Measurements from ENCODE around the gene CCDC157. TPM values are rescaled to one million over a fixed set of nuclear protein-coding genes. Genes with fewer than 3 reads are reported as not detected.

Gene CCDC157
- total and polyA plus RNA-seq, 9 of the 15 experiments (the other 6 are each of a cell fraction or from before 2014, with no cell fraction given) = 0.04 to 1.3 (median 0.68) TPM

DNA sequence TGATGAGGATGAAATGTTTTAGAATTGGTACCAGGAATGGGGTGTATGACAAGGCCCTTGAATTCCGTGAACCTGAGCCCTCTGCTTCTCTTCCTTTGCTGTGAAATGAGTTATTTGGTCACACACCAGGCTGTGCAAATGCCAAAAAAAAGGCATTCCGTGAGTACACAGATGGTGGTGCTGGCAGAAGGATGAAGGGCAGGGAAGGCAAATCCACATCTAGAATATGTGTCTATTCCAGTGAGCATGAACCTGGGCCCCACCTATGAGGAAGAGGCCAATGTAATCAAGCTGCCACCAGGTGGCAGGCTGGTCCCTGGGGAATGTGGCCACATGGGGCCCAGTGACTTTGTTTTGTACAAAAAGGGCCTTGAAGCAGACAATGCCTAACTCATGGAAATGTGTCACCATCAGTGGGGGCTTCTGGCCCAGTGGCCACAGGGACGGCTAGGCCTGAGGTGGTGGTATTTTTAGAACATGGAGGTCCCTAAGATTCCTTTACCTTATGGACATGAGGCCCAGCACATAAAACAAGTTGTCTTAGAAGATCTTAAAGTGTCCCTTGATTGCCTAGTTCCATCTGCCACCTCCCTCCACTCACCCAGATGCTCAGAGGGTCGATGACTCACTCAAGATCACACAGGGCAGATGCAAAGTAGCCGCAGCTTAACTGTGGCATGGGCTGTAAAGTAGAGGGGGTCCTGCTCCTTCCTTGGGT lies 34.3 kb downstream of the CCDC157 start (continued):
- TF ChIP-seq, protein P1, sequence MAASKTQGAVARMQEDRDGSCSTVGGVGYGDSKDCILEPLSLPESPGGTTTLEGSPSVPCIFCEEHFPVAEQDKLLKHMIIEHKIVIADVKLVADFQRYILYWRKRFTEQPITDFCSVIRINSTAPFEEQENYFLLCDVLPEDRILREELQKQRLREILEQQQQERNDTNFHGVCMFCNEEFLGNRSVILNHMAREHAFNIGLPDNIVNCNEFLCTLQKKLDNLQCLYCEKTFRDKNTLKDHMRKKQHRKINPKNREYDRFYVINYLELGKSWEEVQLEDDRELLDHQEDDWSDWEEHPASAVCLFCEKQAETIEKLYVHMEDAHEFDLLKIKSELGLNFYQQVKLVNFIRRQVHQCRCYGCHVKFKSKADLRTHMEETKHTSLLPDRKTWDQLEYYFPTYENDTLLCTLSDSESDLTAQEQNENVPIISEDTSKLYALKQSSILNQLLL (CRISPR knock-in tag; IDR thresholded peaks at IDR 0.05; ENCODE audit: borderline replicate concordance) = no peak
- TF ChIP-seq ELF1 (tag; IDR thresholded peaks at IDR 0.05) (no peak), YY1 (IDR thresholded peaks at IDR 0.05; ENCODE audit: borderline replicate concordance in 1 of 3, control insufficient read depth in 1 of 3, extremely low read depth in 1 of 3, insufficient read depth in 3 of 3, insufficient read length in 1 of 3, insufficient replicate concordance in 2 of 3, low read depth in 1 of 3, low read length in 2 of 3) (peak in 1 of 3 experiments; percentile 14), CC2D1A (IDR thresholded peaks at IDR 0.05) (peak; percentile 65; the same call in 1 of the 2 replicates), ZBTB33 (CRISPR knock-in tag; IDR thresholded peaks at IDR 0.05) (peak; percentile 27; the same call in 1 of the 2 replicates), MBD1 (CRISPR knock-in tag; IDR thresholded peaks at IDR 0.05) (no peak), ZNF436 (CRISPR knock-in tag; IDR thresholded peaks at IDR 0.05) (no peak), FOSL1 (tag; conservative IDR thresholded peaks at IDR 0.05) (peak; percentile 72), PCBP1 (IDR thresholded peaks at IDR 0.05; ENCODE audit: low read depth, low read length, poor library complexity, severe bottlenecking) (no peak), MTA3 (IDR thresholded peaks at IDR 0.05; ENCODE audit: borderline replicate concordance) (0 out of 2 replicates have a peak, but pooled peaks have one; percentile 28), GABPB2 (CRISPR knock-in tag; conservative IDR thresholded peaks at IDR 0.05) (no peak)
- TF ChIP-seq, protein P2, sequence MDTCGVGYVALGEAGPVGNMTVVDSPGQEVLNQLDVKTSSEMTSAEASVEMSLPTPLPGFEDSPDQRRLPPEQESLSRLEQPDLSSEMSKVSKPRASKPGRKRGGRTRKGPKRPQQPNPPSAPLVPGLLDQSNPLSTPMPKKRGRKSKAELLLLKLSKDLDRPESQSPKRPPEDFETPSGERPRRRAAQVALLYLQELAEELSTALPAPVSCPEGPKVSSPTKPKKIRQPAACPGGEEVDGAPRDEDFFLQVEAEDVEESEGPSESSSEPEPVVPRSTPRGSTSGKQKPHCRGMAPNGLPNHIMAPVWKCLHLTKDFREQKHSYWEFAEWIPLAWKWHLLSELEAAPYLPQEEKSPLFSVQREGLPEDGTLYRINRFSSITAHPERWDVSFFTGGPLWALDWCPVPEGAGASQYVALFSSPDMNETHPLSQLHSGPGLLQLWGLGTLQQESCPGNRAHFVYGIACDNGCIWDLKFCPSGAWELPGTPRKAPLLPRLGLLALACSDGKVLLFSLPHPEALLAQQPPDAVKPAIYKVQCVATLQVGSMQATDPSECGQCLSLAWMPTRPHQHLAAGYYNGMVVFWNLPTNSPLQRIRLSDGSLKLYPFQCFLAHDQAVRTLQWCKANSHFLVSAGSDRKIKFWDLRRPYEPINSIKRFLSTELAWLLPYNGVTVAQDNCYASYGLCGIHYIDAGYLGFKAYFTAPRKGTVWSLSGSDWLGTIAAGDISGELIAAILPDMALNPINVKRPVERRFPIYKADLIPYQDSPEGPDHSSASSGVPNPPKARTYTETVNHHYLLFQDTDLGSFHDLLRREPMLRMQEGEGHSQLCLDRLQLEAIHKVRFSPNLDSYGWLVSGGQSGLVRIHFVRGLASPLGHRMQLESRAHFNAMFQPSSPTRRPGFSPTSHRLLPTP (IDR thresholded peaks at IDR 0.05; ENCODE audit: borderline replicate concordance, extremely low read depth, insufficient read length) = no peak
- TF ChIP-seq, protein P3, sequence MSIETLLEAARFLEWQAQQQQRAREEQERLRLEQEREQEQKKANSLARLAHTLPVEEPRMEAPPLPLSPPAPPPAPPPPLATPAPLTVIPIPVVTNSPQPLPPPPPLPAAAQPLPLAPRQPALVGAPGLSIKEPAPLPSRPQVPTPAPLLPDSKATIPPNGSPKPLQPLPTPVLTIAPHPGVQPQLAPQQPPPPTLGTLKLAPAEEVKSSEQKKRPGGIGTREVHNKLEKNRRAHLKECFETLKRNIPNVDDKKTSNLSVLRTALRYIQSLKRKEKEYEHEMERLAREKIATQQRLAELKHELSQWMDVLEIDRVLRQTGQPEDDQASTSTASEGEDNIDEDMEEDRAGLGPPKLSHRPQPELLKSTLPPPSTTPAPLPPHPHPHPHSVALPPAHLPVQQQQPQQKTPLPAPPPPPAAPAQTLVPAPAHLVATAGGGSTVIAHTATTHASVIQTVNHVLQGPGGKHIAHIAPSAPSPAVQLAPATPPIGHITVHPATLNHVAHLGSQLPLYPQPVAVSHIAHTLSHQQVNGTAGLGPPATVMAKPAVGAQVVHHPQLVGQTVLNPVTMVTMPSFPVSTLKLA (conservative IDR thresholded peaks at IDR 0.05) = peak in 1 of 2 experiments; percentile 36; a peak in 1 of 4 replicates
